HG03469 (cell line): ENCODE data around the gene KCNQ4.

Source experiments
- ATAC-seq: cut with Tn5 transposase; IDR thresholded peaks from one replicate; pipeline ENCODE4 v1.9.1; 2021; ENCODE audit warnings: mild to moderate bottlenecking, moderate library complexity, moderate number of reproducible peaks; ENCODE audit not compliant: unreplicated experiment

KCNQ4 gene

GRCh38 chr1:40857737-40858136 is 74.2 kb downstream of the KCNQ4 start:
- ATAC-seq, result no peak

GRCh38 chr1:40858856-40859416 is 75.3 kb downstream of the KCNQ4 start:
- ATAC-seq, result no peak

DNA sequence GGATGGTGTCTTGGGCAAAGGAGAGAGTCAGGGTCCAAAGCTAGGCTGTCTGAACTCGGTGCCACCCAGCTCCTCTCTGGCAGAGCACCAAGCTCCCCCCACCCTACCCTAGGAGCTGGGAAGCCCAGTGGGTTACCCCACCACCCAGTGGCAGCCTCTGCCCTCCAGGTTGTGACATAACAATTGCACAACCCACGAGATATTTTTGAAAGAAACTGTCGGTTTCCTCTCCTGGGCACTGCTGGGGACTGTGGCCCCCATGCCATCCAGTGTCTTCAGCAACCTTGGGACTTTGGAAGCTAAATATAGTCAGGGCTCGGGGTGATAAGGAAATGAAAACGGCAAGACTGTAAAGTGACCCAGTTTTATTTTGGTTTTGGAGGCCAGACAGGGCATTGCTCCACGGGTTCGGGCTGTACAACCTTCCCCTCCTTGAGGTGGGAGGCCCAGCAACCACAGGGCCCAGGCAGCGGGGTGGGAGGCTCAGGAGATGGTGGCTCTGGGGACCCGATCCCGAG is 77.2 kb downstream of the KCNQ4 start:
- ATAC-seq, result no peak

DNA sequence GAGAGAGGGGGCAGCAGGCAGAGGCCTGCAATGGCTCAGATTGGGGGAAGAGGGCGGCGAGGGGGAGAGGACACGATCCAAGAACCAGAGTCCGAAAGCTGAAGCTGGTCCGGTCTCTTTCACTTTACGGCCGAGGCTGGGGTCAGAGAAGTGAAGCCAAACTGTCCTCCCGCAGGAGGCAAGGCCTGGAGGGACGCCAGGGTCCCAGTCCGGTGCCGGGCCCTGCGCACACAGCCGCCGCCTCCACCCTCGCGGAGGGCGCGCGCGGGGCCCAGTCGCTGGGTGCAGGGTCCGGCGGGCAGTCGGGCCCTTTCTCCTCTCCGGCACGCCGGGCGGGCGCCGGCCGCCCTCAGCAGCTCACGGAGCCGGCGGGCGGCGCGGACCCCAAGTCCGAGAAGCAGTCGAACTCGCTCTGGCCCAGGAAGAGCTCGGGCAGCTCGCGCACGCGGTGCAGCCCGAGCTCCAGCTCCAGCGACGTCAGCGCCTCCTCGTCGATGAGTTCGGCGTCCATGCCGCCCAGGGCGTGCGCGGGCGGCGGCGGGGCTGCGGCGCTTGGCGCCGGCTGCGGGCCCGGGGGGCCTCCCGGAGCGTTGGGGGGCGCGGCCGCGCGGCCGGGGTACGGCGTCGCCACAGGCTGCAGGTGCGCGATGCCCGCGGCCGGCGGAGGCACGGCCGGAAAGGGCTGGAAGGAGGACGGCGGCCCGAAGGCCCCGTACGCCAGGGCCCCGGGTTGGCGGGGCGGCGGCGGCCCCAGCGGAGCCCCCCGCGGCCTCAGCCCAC is 77.8 kb downstream of the KCNQ4 start:
- ATAC-seq, result no peak

GRCh38 chr1:40862008-40862863 is 78.6 kb downstream of the KCNQ4 start, which contains the start of gene CITED4:
Gene CITED4, minus strand, starts transcription at chr1:40862363. Its CDS starts 236 bp downstream, at chr1:40862127.
- ATAC-seq, result peak; percentile 77

- ATAC-seq, result no peak
Observed at GRCh38 chr1:40868051-40868723, 84.6 kb downstream of the KCNQ4 start.

DNA sequence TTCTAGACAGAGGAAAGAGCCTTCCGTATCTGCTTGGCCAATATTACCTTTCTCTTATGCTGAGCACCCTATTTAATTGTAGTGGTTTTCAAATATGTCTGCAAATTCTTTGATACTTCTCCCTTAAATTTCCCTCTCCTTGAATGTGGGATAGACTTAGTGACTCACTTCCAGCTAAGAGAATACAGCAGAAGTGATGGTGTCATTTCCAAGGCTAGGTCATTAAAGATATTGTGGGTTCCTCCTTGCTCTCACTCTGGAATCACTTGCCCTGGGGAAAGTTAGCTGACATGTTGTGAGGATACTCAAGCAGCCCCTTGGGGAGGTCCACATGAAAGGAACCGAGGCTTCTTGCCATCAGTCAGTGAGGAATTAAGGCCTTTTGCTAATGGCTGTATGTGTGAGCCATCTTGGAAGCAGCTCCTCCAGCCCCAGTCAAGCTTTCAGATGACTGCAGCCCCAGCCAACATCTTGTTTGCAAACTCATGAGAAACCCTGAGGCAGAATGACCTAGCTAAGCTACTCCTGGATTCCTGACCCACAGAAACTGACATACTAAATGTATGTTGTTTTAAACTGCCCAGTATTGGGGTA is 86.6 kb downstream of the KCNQ4 start:
- no peak for ATAC-seq

DNA sequence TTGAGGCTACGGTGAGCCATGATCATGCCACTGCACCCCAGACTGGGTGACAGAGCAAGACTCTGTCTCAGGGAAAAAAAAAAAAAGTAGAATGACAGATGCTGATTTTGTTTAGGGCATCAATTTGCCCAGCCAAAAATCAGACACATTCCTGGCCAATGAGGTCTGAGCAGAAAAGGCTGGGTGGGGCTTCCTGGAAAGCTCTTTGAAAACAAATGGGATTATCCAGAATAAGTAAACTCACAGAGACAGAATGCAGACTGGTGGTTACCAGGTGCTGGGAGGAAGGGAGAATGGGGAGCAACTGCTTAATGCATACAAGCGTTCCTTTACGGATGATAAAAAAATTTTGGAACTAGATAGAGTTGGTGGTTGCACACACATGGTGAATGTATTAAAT is 88.7 kb downstream of the KCNQ4 start:
- no peak for ATAC-seq

DNA sequence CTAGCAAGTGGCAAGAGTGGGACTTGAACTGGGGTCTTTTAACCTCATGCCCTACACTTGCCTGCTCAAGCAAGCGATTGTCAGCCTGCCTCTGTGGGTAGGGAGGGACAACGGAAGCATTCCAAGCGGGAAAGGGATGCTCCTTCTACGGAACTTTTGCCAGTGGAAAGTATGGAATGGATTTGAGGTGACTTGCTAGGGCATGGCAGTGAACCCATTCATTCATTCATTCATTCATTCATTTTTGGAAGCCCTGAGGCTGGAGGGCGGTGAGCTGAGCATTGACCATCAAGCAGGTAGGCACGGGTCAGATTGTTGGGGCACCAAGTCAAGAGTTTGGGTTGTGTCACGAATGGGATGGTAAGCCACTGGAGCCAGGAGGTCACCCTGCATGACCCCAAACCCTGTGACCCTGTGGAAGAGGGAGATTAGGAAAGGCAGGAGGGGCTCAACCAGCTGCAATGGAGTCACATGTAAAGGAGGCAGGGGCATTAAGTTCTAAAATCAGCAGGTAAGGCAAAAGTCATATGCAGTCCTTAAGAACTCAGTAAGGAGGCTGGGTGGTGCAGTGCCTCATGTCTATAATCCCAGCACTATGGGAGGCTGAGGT is 90.4 kb downstream of the KCNQ4 start:
- no peak for ATAC-seq

DNA sequence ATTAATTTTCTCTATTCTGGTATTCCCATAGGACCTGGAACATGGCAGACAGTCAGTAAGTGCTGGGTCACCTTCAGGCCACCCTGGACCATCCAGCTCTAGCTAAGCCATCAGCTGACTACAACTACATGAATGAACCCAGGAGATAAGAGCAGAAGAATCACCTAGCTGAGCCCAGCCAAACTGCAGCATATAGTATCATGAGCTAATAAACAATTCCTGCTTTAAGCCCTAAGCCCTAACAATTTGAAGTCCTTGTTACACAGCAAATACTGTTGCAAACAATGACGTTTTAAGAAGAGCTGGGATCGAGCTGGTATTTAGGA is 92.8 kb downstream of the KCNQ4 start:
- no peak for ATAC-seq

- no peak for ATAC-seq
Observed at GRCh38 chr1:40876891-40877290, 93.3 kb downstream of the KCNQ4 start.

DNA sequence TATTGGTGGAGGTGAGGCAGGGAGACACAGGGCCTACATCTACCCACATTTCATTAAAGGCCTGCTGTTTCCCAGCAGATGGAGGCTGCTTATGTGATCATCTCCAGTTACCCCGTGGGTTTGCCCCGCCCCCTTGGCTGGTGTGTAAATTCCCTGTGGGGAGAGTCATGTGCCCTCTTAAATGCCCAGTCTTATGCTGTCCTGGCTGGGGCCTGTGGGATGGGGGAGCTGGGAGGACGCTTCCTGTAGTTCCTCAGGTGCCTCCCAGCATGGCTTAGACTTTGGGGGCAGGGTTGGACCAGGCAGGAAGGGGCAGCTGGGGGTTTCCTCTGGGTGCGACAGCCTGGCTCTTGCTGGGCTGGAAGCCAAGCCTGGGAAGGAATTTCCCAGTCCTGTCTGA is 94.1 kb downstream of the KCNQ4 start:
- ATAC-seq, result no peak

DNA sequence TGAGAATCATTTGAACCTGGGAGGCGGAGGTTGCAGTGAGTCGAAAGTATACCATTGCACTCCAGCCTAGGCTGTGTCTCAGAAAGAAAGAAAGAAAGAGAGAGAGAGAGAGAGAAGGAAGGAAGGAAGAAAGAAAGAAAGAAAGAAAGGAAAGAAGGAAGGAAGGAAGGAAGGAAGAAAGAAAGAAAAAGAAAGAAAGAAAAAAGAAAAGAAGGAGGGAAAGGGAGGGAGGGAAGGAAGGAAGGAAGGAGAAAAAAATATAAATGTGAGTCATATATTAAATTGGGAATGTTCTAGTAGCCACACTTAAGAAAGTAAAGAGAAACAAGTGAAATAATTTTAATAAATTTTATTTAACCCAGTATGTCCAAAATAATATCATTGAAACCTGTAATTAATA is 95.3 kb downstream of the KCNQ4 start:
- ATAC-seq, result no peak

DNA sequence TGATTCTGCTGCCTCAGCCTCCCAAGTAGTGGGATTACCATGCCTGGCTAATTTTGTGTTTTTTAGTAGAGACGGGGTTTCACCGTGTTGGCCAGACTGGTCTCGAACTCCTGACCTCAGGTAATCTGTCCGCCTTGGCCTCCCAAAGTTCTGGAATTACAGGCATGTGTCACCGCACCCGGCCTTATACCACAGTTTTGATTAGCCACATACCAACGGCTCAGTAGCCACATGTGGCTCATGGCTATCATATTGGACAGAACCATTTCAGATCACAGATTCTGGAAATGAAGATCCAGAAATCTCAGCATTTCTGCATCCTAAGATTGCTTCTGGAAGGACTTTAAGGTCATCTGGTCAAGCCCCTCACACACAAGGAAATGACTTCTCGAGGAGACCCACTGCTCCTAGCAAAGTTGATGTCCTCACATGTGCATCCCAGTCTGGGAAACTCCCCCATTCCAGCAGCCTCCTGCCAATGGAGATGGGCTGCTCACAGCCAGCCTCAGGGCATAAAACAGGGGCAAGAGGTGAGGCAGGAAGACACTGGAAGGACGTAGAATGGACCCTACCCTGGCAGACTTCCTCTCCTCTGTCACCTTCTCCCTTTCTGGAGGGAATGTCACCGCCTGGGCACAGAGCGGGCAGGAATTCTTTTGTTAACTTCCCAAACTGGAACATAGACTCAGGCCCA is 96.0 kb downstream of the KCNQ4 start:
- ATAC-seq, result no peak

DNA sequence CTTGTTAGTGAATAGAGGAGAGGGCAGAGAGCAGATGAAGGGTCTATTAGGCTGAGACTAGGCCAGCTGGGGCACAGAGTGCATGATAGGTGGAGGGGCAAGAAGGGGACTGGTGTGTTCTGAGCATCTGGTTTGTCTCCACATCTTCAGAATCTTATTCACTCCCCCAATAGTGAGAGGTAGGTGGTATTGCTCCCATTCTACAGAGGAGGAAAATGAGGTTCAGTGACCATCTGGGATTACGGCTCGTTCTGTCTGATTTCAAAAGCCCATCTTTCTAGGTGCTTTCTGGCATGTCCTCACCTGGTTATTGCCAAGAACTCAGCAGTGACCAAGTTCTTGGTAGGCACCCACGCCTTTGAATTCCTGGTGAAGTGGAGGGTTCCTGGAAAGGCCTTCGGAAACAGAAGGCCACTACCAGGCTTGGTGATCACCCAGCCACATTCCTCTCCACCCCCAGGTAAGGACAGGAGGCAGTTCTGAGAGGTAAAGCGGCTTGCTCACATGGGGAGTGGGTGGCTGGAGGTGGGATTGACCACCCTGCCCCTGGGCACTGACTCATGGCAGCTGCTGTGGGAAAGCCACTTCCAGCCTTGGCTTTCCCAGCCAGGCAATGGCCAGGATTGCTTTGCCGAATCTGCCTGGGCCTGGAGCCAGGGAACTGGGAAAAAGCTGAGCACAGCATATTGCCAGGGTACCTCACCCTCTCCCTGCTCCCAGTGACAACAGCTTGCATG is 97.4 kb downstream of the KCNQ4 start:
- ATAC-seq, result no peak

DNA sequence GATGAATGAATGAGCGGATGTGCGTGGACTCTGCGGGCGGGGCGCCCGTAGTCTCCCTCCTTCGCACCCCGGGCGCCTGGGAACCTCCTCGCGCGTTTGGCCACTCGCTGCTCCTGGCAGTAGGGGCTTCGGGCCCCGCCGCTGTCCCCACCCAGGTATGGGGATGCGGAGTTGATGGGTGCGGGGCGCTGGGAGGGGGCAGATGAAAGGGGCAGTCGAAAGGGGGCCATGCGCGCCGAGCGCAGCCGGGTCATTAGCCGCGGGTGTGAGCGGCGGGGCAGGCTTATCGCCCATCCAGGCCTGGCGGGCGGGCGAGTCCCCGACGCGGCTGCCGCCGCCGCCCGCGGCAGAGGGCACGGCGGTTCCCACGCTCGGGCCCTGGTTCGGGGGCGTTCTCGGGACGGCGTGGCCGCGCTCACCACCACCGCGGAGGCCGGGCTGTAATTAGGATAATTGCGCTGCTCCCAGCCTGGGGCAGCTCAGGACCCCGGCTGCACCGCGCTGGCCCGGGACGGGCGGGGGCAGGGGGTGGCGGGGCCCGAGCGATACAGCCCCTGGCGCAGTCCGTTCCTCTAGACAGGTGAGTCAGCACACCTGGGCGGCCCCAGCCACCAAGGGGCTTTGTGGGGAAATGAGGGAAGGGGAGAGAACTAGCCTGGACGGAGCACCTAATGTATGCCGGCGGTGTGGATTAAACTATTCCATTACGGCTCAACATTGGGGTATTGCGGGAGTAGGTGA is 100.6 kb downstream of the KCNQ4 start:
- ATAC-seq, result no peak

DNA sequence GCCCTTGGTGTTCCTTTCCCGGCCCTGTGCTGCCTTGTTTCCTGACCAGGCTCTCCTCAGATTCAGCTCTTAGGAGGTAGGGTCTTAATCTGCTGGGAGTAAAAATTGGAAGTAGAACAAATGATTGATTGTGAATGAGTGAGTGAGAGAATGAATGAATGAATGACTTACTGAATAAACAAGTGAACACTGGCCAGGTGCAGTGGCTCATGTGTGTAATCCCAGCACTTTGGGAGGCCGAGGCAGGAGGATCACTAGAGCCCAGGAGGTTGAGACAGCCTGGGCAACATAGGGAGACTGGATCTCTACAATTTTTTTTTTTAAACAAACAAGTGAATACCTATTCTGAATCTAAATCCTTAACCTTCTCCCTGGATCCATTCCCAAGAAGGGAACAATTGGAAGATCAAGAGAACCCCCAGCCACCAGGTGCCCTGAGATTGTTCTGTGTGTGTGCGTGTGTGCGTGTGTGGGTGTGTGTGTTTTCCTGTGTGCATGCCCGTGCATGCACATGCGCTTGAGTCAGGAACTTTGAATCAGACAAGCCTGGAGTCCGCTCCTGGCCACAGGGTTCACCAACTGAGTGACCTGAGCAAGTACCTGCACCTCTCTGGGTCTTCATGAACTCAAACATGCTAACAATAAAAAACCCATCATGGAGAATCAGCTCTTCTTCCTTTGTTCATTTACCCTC is 102.9 kb downstream of the KCNQ4 start:
- no peak for ATAC-seq

DNA sequence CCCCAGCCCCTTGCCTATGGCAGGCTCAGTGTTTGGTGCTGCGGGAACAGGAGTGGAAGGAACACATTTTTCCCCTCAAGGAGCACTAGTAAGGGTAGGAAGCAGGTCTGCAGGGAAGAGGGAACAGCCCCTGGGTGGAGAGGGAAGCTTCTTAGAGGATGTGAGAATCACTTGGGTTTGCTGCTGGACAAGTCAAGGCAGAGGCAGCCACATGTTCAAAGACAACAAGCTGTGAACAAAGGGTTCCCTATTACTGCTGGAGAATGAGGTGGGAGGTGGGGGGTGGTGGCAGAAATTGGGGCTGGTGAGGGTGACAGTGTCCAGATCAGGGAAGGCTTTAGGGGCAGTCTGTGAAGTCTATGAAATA is 103.4 kb downstream of the KCNQ4 start:
- no peak for ATAC-seq
